ENCODE data around the gene PSKH1. TPM values are rescaled to one million over a fixed set of nuclear protein-coding genes. Genes with fewer than 3 reads are reported as not detected.
"Not testable (repeated sequence)": the region's sequence is repeated elsewhere in the genome, so short reads cannot be mapped to it uniquely, and the experiment has no call there.

PSKH1 gene
- total RNA-seq, 6 donors from 2014 or later: 21.9 to 36.5 (median 31.5) TPM

DNA sequence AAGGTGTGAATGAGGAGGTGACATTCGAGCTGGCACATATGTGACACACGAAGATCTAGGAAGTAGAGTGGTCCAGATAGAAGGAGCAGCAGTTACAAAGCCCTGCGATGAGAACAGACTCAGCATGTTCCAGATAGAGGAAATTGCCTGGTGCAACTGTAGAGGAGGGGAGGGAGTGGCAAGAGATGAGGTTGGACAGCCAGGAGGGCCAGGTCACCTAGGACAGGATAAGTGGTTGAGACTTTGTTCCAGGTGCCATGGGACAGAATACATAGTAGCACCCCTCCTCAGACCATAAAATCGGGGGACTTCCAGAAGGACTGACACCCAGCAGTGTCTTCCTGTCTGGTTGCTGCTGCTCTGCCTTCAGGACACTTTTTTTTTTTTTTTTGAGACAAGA lies 34.6 kb upstream of the PSKH1 start:
- Histone ChIP-seq H3K9me3 (no peaks in the 10 kb centered on the region), H3K4me1 (peaks cover 32 to 37% (median 33%) of the 10 kb centered on the region in 4 donors), H3K4me3 (no peak overlapping the region), H3K27me3 (no peaks in the 10 kb centered on the region), H3K27ac (peak overlapping the region; percentile 66 to 90 (median 78)), H3K36me3 (peaks cover 0 to 8% (median 0%) of the 10 kb centered on the region in 4 donors)
- ATAC-seq (ENCODE audit: low FRiP score in 2 of 2) (no peak), DNase-seq (no peak)
- 55 to 63% methylated on average over 4 of the region's 4 CpGs for WGBS, 2 donors
- no peak for TF ChIP-seq POLR2A (IDR thresholded peaks at IDR 0.05)
- no peak for TF ChIP-seq EP300 (IDR thresholded peaks at IDR 0.05)
- TF ChIP-seq POLR2AphosphoS5 (IDR thresholded peaks at IDR 0.05): no peak
- TF ChIP-seq, protein P1, sequence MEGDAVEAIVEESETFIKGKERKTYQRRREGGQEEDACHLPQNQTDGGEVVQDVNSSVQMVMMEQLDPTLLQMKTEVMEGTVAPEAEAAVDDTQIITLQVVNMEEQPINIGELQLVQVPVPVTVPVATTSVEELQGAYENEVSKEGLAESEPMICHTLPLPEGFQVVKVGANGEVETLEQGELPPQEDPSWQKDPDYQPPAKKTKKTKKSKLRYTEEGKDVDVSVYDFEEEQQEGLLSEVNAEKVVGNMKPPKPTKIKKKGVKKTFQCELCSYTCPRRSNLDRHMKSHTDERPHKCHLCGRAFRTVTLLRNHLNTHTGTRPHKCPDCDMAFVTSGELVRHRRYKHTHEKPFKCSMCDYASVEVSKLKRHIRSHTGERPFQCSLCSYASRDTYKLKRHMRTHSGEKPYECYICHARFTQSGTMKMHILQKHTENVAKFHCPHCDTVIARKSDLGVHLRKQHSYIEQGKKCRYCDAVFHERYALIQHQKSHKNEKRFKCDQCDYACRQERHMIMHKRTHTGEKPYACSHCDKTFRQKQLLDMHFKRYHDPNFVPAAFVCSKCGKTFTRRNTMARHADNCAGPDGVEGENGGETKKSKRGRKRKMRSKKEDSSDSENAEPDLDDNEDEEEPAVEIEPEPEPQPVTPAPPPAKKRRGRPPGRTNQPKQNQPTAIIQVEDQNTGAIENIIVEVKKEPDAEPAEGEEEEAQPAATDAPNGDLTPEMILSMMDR (IDR thresholded peaks at IDR 0.05): no peak

DNA sequence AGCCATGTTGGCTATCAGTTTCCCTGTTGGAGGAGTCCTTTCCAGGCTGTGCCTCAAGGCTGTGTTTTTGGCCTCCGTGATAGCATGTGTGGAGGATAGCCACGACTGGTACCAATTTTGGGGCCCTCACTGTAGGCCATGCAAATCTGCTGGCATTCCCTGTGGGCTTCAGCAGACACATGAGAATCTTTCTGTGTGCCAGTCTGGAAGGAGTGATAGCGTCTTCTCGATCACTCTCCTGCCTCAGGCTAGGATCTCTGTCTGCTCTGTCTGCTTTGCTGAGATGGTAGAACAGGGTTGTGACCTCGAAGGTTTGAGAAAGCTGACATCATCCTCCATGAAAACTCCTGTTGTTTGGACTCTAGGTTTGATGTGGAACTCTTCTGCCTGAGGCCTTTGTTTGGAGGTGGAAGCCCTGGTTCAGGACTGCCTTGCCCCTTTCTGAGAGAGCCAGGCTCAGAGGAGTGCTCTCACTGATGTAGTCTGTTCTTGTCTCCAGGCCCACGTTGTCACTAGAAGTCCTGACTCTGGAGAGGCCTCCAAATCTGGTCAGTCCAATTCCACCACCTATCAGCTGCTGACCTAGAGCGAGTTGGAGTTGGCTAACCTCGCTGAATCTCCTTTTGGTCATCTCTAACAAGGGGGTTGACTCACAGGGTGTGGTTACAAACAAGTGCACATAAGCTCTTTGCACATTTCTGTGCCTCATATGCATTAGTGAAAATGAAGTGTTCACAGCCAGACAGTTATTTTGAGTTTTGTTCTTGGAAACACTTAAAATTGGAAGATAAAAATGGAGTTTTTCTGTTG lies 32.3 kb upstream of the PSKH1 start:
- Histone ChIP-seq H3K36me3 (peaks cover 0 to 11% (median 3%) of the 10 kb centered on the region in 4 donors), H3K4me3 (no peak overlapping the region), H3K27ac (peak overlapping the region in 2 of 4 donors; percentile 2 to 17), H3K9me3 (no peaks in the 10 kb centered on the region), H3K27me3 (no peaks in the 10 kb centered on the region), H3K4me1 (peaks cover 28 to 36% (median 32%) of the 10 kb centered on the region in 4 donors)
- 83 to 86% methylated on average over 8 of the region's 8 CpGs for WGBS, 2 donors
- DNase-seq: no peak
- peak in 1 of 2 donors; percentile 49 for ATAC-seq (ENCODE audit: low FRiP score in 2 of 2)
- TF ChIP-seq, protein P1 (IDR thresholded peaks at IDR 0.05): no peak
- no peak for TF ChIP-seq EP300 (IDR thresholded peaks at IDR 0.05)

DNA sequence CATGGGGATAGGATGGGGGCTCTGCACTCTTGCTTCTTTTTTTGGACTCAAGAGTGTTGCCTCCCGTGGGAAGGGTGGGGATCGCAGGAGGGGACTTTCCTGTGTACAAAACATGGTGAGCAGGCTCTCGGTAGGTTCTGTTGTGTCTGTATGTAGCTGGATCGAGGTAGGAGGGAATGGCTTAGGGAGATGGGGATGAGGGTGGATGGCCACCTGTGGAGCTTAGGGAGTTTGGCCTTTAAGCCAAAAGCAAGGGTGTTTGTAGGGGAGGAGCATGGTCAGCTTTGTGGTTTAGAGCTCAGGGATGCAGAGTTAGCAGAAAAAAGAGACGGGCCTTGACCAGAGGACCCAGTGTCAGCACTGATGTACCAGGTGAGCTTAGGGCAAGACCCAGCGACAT lies 31.2 kb upstream of the PSKH1 start:
- H3K4me1 ChIP-seq: peaks cover 21 to 36% (median 28%) of the 10 kb centered on the region in 4 donors
- ATAC-seq (ENCODE audit: low FRiP score in 2 of 2): no peak
- H3K27ac ChIP-seq: peak overlapping the region in 1 of 4 donors; percentile 17

DNA sequence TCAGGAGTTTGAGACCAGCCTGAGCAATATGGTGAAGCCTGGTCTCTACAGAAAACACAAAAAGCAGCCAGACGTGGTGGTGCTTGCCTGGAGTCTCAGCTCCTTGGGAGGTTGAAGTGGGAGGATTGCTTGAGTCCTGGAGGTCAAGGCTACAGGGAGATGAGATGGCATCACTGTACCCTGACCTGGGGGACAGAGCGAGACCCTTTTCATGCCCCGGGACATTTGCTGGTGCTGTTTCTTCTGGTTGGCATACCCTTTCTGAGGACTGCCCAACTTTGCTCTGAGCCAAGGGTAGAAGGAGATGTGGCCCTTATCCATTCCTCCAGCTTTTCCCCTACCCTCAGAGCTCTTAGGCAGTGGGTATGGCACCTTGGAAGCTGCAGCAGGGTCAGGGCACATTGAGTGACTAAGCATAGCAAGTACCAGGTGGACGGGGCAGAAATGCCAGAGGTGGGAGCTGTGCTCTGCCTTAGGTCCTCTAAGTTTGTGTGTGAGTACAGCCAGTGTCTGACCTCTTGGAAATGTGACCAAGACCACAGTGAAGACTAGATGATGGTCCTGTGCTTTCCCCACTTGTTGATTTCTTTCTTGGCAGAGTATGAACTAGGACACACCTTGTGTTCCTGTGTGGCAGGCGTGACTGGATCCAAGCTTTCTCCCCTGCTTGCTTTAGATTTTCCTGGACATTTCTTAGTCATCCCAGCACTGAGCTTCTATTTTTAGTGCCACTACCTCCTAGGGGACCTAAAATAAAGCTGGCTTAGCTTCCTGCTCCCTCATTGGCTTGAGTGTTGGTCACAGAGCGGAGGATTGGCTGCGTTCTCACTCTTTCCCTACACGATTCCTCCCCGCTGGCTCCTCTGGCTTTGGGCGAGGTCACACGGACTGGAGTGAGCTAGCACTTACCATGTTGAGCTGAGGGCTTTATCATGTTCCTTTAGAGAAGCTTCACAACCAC lies 30.2 kb upstream of the PSKH1 start:
- WGBS, 2 donors: 86 to 87% methylated on average over 10 to 11 of the region's 11 CpGs
- Histone ChIP-seq H3K27ac (peak overlapping the region; percentile 22 to 69 (median 35)), H3K27me3 (no peaks in the 10 kb centered on the region), H3K4me1 (peaks cover 11 to 26% (median 19%) of the 10 kb centered on the region in 4 donors), H3K36me3 (peaks cover 0 to 32% (median 12%) of the 10 kb centered on the region in 4 donors), H3K9me3 (no peaks in the 10 kb centered on the region), H3K4me3 (no peak overlapping the region)
- TF ChIP-seq POLR2AphosphoS5 (IDR thresholded peaks at IDR 0.05): no peak
- TF ChIP-seq, protein P1 (IDR thresholded peaks at IDR 0.05): no peak
- TF ChIP-seq EP300 (IDR thresholded peaks at IDR 0.05): no peak
- no peak for TF ChIP-seq POLR2A (IDR thresholded peaks at IDR 0.05)
- ATAC-seq (ENCODE audit: low FRiP score in 2 of 2) (peak in 1 of 2 donors; percentile 81), DNase-seq (no peak)

More for the DNA sequence above, 31.2 kb upstream of the PSKH1 start:
- no peaks in the 10 kb centered on the region for H3K27me3 ChIP-seq
- peaks cover 0 to 22% (median 10%) of the 10 kb centered on the region in 4 donors for H3K36me3 ChIP-seq
- no peak overlapping the region for H3K4me3 ChIP-seq
- TF ChIP-seq POLR2A (IDR thresholded peaks at IDR 0.05) (no peak), EP300 (IDR thresholded peaks at IDR 0.05) (no peak), POLR2AphosphoS5 (IDR thresholded peaks at IDR 0.05) (no peak)
- TF ChIP-seq, protein P1 (IDR thresholded peaks at IDR 0.05): no peak
- 81 to 86% methylated on average over 6 of the region's 6 CpGs for WGBS, 2 donors
- no peaks in the 10 kb centered on the region for H3K9me3 ChIP-seq
- DNase-seq: no peak

DNA sequence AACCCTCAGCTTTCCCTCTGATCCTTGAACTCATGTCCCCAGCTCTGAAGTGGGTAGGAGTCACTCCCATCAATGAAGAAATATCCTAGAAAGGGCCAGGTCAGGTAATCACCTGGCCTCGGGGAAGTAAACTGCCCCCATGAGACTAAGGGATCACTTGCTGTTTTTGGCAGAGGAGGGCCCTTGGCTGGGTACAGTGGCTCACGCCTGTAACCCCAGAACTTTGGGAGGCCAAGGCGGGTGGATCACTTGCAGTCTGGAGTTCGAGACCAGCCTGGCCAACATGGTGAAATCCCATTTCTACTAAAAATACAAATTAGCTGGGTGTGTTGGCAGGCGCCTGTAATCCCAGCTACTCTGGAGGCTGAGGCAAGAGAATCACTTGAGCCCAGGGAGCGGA lies 29.0 kb upstream of the PSKH1 start:
- not testable (repeated sequence) for H3K9me3 ChIP-seq; ATAC-seq (ENCODE audit: low FRiP score in 2 of 2); DNase-seq; H3K4me3 ChIP-seq; H3K27me3 ChIP-seq
- peaks cover 0 to 43% (median 21%) of the 10 kb centered on the region in 4 donors for H3K36me3 ChIP-seq
- WGBS, 2 donors: 94 to 96% methylated on average over 2 to 6 of the region's 6 CpGs
- peaks cover 0 to 18% (median 9%) of the 10 kb centered on the region in 4 donors for H3K4me1 ChIP-seq
- H3K27ac ChIP-seq: peak overlapping the region in 2 of 4 donors; percentile 3 to 69
